ENCODE results near the gene SPDYE16.
"Not testable (repeated sequence)": the region's sequence is repeated elsewhere in the genome, so short reads cannot be mapped to it uniquely, and the experiment has no call there.

The SPDYE16 gene

DNA sequence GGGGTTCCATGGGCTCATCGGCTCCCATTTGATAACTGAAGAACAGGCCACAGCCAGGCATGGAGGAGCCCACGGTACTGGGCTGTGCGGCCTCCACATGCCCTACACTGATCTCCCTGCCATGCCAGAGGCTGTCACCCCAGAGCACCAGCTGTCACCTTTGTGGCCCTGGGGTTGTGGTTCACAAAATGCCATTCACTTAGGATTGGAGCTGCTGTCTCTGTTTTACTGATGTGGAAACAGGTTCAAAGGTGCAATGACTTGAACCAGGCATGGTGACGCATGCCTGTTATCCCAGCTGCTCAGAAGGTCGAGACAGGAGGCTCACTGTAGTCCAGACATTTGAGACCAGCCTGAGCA lies 37.0 kb downstream of the SPDYE16 start:
- DNase-seq (ENCODE audit: low read depth in 2 of 2), result no peak
- H3K4me3 ChIP-seq (replicated peaks in 1 of 2; ENCODE audit: low read depth in 2 of 2, low read length in 2 of 2), result no peak overlapping the region
- TF ChIP-seq, protein P1, sequence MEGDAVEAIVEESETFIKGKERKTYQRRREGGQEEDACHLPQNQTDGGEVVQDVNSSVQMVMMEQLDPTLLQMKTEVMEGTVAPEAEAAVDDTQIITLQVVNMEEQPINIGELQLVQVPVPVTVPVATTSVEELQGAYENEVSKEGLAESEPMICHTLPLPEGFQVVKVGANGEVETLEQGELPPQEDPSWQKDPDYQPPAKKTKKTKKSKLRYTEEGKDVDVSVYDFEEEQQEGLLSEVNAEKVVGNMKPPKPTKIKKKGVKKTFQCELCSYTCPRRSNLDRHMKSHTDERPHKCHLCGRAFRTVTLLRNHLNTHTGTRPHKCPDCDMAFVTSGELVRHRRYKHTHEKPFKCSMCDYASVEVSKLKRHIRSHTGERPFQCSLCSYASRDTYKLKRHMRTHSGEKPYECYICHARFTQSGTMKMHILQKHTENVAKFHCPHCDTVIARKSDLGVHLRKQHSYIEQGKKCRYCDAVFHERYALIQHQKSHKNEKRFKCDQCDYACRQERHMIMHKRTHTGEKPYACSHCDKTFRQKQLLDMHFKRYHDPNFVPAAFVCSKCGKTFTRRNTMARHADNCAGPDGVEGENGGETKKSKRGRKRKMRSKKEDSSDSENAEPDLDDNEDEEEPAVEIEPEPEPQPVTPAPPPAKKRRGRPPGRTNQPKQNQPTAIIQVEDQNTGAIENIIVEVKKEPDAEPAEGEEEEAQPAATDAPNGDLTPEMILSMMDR (IDR thresholded peaks at IDR 0.05; ENCODE audit: low read depth, low read length), result no peak

DNA sequence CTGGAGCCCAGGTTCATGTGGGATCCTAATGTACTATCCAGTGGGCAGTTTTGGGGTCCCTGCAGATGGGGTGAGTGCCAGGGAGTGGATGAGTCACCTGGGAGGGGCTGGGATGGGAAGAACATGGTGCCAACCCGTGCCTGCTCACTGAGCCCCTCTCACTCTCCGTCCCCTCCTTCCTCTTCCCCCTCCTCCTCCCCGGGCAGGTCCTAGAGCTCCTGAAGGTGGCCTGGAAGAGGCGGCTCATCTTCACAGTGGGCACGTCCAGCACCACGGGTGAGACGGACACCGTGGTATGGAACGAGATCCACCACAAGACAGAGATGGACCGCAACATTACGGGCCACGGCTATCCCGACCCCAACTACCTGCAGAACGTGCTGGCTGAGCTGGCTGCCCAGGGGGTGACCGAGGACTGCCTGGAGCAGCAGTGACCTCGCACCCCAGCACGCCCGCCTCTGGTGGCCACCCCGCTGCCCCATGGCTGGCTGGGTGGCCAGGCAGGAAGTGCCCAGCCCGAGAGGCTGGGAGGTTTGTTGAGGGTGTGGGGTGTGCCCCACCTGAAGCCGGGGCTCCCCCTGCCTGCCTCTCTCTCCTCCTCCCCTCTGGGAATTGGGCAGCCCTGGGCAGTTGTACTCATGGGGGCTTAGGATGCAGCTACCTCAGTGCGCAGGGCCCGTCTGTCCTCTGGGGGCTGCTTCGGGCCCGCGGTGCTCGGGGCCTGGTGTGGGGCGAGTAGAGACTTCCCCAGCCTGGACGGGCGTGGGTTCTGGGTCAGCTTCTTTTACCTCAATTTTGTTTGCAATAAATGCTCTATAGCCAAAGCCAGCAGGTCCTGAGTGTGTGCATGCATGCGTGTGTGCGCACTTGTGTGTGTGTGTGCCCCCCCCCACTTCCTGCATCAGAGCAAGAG lies 37.7 kb downstream of the SPDYE16 start:
- no peak for DNase-seq (ENCODE audit: low read depth in 2 of 2)
- no peak overlapping the region for H3K4me3 ChIP-seq (replicated peaks in 1 of 2; ENCODE audit: low read depth in 2 of 2, low read length in 2 of 2)
- TF ChIP-seq, protein P1 (IDR thresholded peaks at IDR 0.05; ENCODE audit: low read depth, low read length), result no peak

DNA sequence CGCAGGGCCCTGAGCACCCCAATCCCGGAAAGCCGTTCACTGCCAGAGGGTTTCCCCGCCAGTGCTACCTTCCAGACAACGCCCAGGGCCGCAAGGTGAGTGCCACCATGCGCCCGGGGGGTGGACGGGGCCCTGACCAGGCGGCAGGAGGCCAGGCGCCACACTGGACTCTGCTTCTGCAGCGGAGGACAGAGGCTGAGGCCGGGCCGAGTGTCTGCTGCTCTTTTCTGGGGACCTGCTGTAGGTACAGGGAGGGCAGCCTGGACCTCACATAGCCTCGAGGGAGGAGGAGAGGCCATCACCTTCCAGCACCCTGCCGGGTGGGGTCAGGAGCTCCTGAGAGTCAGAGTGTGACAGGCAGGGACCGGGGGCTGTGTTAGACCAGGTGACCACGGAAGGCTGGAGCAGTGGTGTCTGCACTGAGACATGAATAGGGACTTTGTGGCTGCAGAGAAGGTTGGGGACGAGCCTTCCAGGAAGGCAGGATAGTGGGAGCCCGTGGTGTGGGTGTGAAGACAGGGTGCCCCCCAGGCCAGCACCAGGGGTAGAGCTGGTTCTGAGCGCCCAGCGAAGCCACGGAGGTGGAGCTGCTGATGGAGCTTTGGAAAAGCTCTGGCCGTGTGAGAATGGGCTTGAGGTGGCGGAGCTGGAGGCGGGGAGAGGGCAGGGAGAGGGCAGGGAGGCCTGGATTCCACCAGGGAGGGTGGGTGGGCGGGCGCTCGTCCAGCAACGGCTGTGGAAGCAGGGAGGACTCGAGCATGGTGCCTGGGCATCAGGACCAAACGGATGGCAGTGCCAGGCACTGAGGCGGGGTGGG lies 38.5 kb downstream of the SPDYE16 start:
- not testable (repeated sequence) for H3K4me3 ChIP-seq (replicated peaks in 1 of 2; ENCODE audit: low read depth in 2 of 2, low read length in 2 of 2); DNase-seq (ENCODE audit: low read depth in 2 of 2)

DNA sequence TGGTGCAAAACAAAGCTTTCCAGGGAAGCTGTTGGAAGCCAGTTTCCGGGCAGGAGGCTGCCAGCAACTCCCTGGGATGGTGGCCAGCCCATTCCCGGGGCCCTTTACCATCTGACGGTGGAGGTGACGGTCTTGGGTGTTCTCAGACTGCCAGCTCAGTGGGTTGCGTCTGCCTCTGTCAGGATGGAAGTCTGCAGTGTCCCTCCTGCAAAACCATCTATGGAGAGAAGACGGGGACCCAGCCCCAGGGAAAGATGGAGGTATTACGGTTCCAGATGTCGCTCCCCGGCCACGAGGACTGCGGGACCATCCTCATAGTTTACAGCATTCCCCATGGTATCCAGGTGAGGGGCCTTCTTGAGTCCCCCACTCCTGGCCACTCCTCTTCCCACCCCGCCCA lies 39.9 kb downstream of the SPDYE16 start:
- H3K4me3 ChIP-seq (replicated peaks in 1 of 2; ENCODE audit: low read depth in 2 of 2, low read length in 2 of 2); DNase-seq (ENCODE audit: low read depth in 2 of 2): not testable (repeated sequence)

DNA sequence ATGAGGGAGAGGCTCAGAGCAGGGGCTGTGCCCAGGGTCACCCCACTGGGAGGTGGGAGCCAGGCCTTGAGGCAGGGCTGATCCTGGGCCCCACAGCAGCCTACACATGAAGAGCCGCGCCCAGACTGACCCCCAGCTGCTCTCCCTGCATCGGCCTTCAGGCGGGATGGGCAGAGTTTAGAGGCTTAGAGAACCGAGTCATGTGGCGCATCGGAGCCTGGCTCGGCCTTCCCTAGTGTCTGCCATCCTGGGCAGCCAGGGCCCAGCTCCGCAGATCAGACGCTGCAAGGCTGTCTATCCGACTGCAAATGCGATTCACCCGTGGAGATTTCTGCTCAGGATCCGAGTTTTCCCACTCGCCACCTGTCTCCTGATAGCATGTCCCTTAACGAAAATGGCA lies 40.3 kb downstream of the SPDYE16 start:
- not testable (repeated sequence) for DNase-seq (ENCODE audit: low read depth in 2 of 2); H3K4me3 ChIP-seq (replicated peaks in 1 of 2; ENCODE audit: low read depth in 2 of 2, low read length in 2 of 2)

DNA sequence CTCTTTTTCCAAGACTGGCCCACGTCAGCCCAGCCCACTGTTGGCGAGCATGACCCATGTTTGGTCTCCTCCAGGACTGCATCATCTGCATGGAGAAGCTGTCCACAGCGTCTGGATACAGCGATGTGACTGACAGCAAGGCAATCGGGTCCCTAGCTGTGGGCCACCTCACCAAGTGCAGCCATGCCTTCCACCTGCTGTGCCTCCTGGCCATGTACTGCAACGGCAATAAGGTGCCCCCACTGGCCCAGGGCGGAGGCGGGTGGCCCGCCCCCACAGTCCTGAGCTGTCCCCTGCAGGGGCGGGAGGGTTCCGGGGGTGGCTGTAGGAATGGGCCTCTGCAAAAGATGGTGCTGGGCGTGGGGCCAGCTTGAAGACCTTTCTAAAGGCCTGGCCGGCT lies 40.9 kb downstream of the SPDYE16 start:
- not testable (repeated sequence) for H3K4me3 ChIP-seq (replicated peaks in 1 of 2; ENCODE audit: low read depth in 2 of 2, low read length in 2 of 2); DNase-seq (ENCODE audit: low read depth in 2 of 2)

DNA sequence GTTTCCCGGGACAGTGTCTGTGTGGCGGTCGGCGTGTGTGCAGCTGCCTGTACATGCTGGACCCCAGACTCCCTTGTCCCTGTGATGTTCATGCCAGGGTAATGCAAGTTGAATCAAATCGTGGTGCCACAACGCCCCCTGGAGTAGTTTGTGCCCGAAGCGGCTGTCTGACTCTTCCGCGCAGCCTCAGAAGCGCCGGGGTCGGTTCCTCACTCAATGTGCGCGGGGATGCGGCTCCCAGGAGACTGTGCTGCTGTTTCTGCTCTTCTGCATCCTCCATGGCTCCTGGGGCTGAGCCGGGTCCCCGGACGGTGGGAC lies 43.2 kb downstream of the SPDYE16 start:
- not testable (repeated sequence) for DNase-seq (ENCODE audit: low read depth in 2 of 2); H3K4me3 ChIP-seq (replicated peaks in 1 of 2; ENCODE audit: low read depth in 2 of 2, low read length in 2 of 2)

DNA sequence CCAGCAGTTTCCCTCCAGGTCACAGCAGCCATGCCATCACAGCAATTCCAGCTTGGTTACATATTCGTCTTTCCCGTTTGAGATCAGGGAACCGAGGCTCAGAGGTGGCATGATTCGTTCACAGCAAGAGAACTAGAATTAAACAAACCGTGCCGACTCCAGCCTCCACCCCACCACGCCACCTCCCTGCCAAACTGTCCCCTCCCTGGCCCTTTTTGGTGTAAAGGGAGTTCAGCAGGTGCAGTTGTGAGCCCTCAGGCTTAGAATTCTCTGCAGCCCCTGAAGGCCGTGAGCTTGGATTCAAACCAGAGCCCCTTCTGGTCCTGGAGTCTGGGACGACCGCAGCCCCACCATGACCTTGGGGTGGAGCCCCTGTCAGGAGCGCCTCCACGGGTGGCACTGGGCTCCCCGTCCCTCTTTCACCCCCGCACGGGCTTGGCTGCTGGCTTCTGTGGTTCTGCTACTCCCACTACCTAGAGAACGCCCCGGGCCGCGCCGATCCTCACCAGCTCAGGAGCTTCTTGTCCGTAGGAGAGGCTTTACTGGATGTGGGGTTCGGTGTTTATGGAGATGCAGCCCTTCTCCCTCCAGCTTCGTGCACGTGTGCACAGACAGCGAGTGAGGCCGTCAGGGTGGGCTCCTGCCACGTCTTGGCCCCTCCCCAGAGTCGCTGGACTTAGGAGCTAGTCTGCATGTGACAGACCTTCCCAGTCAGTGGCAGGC lies 43.7 kb downstream of the SPDYE16 start:
- not testable (repeated sequence) for DNase-seq (ENCODE audit: low read depth in 2 of 2)

DNA sequence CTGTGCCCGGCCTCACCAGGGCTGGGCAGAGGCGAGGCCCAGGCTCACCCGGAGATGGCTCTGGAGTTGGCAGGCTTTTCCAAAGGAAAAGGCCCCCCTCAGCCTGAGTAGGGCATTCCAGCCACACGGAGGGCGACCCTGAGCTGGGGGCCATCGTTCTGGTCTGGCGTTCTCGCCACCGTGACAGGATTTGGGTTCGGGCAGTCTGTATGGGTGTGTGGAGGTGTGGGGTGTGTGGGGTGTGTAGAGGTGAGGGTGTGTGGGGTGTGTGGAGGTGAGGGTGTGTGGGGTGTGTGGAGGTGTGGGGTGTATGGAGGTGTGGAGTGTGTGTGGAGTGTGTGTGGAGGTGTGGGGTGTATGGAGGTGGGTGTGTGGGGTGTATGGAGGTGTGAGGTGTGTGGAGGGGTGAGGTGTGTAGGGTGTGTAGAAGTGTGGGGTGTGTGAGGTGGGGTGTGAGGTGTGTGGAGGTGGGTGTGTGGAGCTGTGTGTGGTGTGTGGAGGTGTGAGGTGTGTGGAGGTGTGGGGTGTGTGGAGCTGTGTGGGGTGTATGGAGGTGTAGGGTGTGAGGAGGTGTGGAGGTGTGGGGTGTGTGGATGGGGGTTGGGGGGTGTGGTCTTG lies 44.4 kb downstream of the SPDYE16 start:
- not testable (repeated sequence) for H3K4me3 ChIP-seq (replicated peaks in 1 of 2; ENCODE audit: low read depth in 2 of 2, low read length in 2 of 2); DNase-seq (ENCODE audit: low read depth in 2 of 2)

More for the DNA sequence above, 43.7 kb downstream of the SPDYE16 start:
- not testable (repeated sequence) for H3K4me3 ChIP-seq (replicated peaks in 1 of 2; ENCODE audit: low read depth in 2 of 2, low read length in 2 of 2)

DNA sequence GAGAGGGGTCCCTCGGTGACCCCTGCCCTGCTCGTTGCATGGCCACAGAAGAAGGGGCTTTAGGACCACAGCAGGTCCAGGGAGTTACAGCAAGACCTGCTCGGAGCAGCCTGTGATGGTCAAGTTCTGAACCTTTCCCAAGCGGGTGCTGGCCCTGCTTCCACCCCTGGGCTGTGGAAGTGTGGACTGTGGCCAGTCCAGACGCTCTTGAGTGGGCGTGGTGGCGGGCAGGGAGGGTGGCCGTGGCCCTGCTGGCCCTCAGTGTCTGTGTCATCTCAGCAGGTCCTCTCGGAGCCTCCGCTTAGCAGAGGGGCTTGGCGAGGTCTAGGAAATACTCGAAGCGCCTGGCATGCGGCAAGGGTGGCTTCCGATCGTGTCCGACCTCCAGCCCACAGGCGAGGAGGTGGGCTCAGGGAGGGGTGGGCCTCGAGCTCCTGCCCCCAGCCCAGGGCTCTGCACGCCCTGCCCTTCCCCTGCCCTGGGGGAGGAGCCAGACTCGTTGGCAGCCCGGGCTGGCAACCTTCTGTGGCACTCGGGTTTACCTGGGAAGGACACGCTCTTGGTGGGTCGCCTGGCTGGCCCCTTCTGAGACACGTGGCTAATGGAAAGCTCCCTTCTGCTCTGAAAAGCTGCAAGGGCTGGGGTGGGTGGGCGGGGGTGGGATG lies 45.0 kb downstream of the SPDYE16 start:
- not testable (repeated sequence) for H3K4me3 ChIP-seq (replicated peaks in 1 of 2; ENCODE audit: low read depth in 2 of 2, low read length in 2 of 2); DNase-seq (ENCODE audit: low read depth in 2 of 2)

DNA sequence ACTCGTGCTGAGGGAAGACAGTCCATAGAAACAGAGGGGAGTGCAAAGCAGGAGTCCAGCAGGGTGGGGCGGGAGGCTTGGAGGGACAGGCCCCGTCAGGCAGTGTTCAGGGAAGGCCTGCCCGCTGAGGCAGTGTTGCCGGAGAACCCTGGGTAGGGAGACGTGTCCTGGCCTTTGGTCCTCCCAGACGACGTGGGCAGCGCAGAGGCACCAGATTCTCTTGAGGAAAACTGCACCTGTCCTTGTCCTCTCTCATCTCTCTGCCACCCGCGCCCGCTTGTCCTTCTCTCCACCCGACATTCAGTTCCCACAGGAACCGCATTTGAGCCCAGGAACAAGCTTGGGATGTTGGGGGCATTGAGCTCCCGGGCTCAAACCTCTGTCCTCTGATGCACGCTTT lies 47.4 kb downstream of the SPDYE16 start:
- H3K4me3 ChIP-seq (replicated peaks in 1 of 2; ENCODE audit: low read depth in 2 of 2, low read length in 2 of 2); DNase-seq (ENCODE audit: low read depth in 2 of 2): not testable (repeated sequence)

DNA sequence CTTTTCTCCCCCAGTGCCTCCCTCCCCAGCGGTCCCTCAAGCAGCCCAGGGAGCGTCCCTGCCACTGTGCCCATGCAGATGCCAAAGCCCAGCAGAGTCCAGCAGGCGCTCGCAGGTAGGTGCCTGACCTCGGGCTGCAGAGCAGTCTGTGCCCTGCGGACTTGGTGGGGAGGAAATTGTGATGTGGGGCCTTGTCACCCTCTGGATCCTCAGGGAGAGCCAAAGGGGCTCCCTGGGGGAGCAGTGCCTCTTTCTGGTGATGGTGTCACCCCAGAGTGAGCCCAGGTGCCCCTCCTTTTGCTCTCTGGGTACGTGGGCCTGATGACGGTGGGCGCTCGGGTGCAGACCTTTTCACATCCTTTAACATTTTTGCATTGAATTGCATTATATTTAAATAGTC lies 51.0 kb downstream of the SPDYE16 start:
- H3K4me3 ChIP-seq (replicated peaks in 1 of 2; ENCODE audit: low read depth in 2 of 2, low read length in 2 of 2); DNase-seq (ENCODE audit: low read depth in 2 of 2): not testable (repeated sequence)

DNA sequence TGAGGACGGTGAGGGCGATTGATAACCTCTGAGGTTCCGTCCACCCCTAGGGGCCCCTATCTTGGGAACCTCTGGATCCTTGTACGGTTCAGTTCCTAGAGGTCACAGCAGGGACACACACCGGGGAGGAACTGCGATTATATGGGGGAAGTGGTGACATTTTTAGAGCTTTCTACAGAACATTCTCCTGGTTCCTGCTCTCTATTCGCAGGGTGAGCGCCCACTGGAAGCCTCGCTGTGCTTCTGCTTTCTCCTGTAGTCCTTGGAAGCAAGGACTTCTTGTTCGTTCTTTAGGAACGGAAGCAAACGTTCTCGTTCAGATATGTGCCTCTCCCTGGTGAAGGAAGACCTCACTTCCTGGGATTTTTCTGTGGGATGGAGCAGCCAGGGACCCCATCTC lies 55.1 kb downstream of the SPDYE16 start:
- not testable (repeated sequence) for DNase-seq (ENCODE audit: low read depth in 2 of 2); H3K4me3 ChIP-seq (replicated peaks in 1 of 2; ENCODE audit: low read depth in 2 of 2, low read length in 2 of 2)

DNA sequence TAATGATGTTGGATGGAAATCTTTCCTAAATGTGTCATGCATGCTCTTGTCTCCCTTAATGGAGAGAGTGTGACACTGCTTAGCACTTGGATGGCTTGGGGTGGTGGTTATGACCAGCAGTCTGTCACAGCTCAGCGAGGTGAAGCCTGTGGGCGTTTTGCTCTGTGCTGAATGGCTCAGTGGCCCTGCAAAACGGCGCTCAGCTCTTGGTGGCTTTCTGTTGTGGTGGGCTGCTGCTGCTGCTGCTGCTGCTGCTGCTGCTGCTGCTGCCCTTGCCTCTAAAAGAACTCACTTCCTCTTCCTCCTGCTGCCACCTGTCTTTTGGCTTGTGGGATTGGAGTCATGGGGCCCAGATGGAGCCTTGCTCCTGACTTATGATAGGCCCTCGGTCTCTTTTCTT lies 56.5 kb downstream of the SPDYE16 start:
- DNase-seq (ENCODE audit: low read depth in 2 of 2); H3K4me3 ChIP-seq (replicated peaks in 1 of 2; ENCODE audit: low read depth in 2 of 2, low read length in 2 of 2): not testable (repeated sequence)
